ENCODE data around the gene IPO13. TPM values are rescaled to one million over a fixed set of nuclear protein-coding genes. Genes with fewer than 3 reads are reported as not detected.

IPO13 gene
- total RNA-seq, 2 experiments from 2014 or later = 6.3 to 7.4 TPM

DNA sequence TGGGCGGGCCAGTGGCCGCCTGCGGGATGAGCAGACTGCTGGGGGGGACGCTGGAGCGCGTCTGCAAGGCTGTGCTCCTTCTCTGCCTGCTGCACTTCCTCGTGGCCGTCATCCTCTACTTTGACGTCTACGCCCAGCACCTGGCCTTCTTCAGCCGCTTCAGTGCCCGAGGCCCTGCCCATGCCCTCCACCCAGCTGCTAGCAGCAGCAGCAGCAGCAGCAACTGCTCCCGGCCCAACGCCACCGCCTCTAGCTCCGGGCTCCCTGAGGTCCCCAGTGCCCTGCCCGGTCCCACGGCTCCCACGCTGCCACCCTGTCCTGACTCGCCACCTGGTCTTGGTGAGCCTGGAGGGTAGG, 34.4 kb downstream of the IPO13 start:
- POLR2A ChIA-PET = no interaction called here

GRCh38 chr1:43981636-43982035, 34.9 kb downstream of the IPO13 start:
- no peak overlapping the region for H3K27ac Mint-ChIP-seq
- peaks cover 28% of the 10 kb centered on the region for H3K4me1 ChIP-seq (ENCODE audit: insufficient read depth, low read length)
- no peak for DNase-seq
- H3K27me3 Mint-ChIP-seq = peaks cover 13% of the 10 kb centered on the region
- no peaks in the 10 kb centered on the region for H3K9me3 ChIP-seq (ENCODE audit: control insufficient read depth in 1 of 2, insufficient read depth in 1 of 2, low read length in 2 of 2)
- intact Hi-C loops (cut with DNase I, micrococcal nuclease) = no loop called here
- ATAC-seq (ENCODE audit: poor library complexity) = no peak
- H3K4me1 Mint-ChIP-seq (ENCODE audit: low read depth) = peaks cover 26% of the 10 kb centered on the region
- peaks cover 5 to 7% of the 10 kb centered on the region in 2 experiments for H3K27me3 ChIP-seq (ENCODE audit: control insufficient read depth in 1 of 2, insufficient read depth in 2 of 2, low read length in 2 of 2)
- no peak overlapping the region for H3K27ac ChIP-seq (ENCODE audit: low read depth in 1 of 2, low read length in 2 of 2)
- peaks cover 19% of the 10 kb centered on the region for H3K36me3 ChIP-seq (ENCODE audit: insufficient read depth, low read length)
- CTCF ChIA-PET = no interaction called here
- H3K4me3 Mint-ChIP-seq = peak overlapping the region; percentile 30
- TF ChIP-seq, protein P1, sequence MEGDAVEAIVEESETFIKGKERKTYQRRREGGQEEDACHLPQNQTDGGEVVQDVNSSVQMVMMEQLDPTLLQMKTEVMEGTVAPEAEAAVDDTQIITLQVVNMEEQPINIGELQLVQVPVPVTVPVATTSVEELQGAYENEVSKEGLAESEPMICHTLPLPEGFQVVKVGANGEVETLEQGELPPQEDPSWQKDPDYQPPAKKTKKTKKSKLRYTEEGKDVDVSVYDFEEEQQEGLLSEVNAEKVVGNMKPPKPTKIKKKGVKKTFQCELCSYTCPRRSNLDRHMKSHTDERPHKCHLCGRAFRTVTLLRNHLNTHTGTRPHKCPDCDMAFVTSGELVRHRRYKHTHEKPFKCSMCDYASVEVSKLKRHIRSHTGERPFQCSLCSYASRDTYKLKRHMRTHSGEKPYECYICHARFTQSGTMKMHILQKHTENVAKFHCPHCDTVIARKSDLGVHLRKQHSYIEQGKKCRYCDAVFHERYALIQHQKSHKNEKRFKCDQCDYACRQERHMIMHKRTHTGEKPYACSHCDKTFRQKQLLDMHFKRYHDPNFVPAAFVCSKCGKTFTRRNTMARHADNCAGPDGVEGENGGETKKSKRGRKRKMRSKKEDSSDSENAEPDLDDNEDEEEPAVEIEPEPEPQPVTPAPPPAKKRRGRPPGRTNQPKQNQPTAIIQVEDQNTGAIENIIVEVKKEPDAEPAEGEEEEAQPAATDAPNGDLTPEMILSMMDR (IDR thresholded peaks at IDR 0.05) = no peak
- H3K9me3 Mint-ChIP-seq = no peaks in the 10 kb centered on the region
- H3K36me3 Mint-ChIP-seq (ENCODE audit: low read depth) = peaks cover 27% of the 10 kb centered on the region
- POLR2A ChIA-PET = no interaction called here
- H3K4me3 ChIP-seq (ENCODE audit: low read length) = no peak overlapping the region

More for the DNA sequence above, 34.4 kb downstream of the IPO13 start:
- H3K27me3 ChIP-seq (ENCODE audit: control insufficient read depth in 1 of 2, insufficient read depth in 2 of 2, low read length in 2 of 2) = peaks cover 5 to 7% of the 10 kb centered on the region in 2 experiments
- Mint-ChIP-seq H3K27me3 (peaks cover 13% of the 10 kb centered on the region), H3K27ac (no peak overlapping the region), H3K4me1 (ENCODE audit: low read depth) (peaks cover 31% of the 10 kb centered on the region), H3K36me3 (ENCODE audit: low read depth) (peaks cover 32% of the 10 kb centered on the region), H3K4me3 (peak overlapping the region; percentile 56), H3K9me3 (no peaks in the 10 kb centered on the region)
- H3K27ac ChIP-seq (ENCODE audit: low read depth in 1 of 2, low read length in 2 of 2) = no peak overlapping the region
- CTCF ChIA-PET = no interaction called here
- DNase-seq = no peak
- H3K4me1 ChIP-seq (ENCODE audit: insufficient read depth, low read length) = peaks cover 34% of the 10 kb centered on the region
- peaks cover 24% of the 10 kb centered on the region for H3K36me3 ChIP-seq (ENCODE audit: insufficient read depth, low read length)
- TF ChIP-seq, protein P1 (IDR thresholded peaks at IDR 0.05) = no peak
- intact Hi-C loops (cut with DNase I, micrococcal nuclease) = no loop called here
- H3K9me3 ChIP-seq (ENCODE audit: control insufficient read depth in 1 of 2, insufficient read depth in 1 of 2, low read length in 2 of 2) = no peaks in the 10 kb centered on the region
- no peak for ATAC-seq (ENCODE audit: poor library complexity)
- no peak overlapping the region for H3K4me3 ChIP-seq (ENCODE audit: low read length)

- H3K4me1 Mint-ChIP-seq (ENCODE audit: low read depth) = peaks cover 20% of the 10 kb centered on the region
- Histone ChIP-seq H3K27me3 (ENCODE audit: control insufficient read depth in 1 of 2, insufficient read depth in 2 of 2, low read length in 2 of 2) (peaks cover 5 to 7% of the 10 kb centered on the region in 2 experiments), H3K9me3 (ENCODE audit: control insufficient read depth in 1 of 2, insufficient read depth in 1 of 2, low read length in 2 of 2) (no peaks in the 10 kb centered on the region), H3K27ac (ENCODE audit: low read depth in 1 of 2, low read length in 2 of 2) (no peak overlapping the region), H3K36me3 (ENCODE audit: insufficient read depth, low read length) (peaks cover 13% of the 10 kb centered on the region), H3K4me1 (ENCODE audit: insufficient read depth, low read length) (peaks cover 23% of the 10 kb centered on the region), H3K4me3 (ENCODE audit: low read length) (no peak overlapping the region)
- ATAC-seq (ENCODE audit: poor library complexity) = no peak
- H3K27ac Mint-ChIP-seq = no peak overlapping the region
- POLR2A ChIA-PET = no interaction called here
- no peak overlapping the region for H3K4me3 Mint-ChIP-seq
- peaks cover 13% of the 10 kb centered on the region for H3K27me3 Mint-ChIP-seq
- TF ChIP-seq, protein P1 (IDR thresholded peaks at IDR 0.05) = no peak
- intact Hi-C loops (cut with DNase I, micrococcal nuclease) = no loop called here
- H3K36me3 Mint-ChIP-seq (ENCODE audit: low read depth) = peaks cover 21% of the 10 kb centered on the region
- CTCF ChIA-PET = no interaction called here
- no peaks in the 10 kb centered on the region for H3K9me3 Mint-ChIP-seq
- no peak for DNase-seq
These were observed 35.5 kb downstream of the IPO13 start for GRCh38 chr1:43982241-43982640.

Measured in CD4-positive, alpha-beta T cell (primary cell).